Iris pigment epithelial cell (primary cell): ENCODE results near the gene FOXO3.
A peak's percentile ranks its signal among the peaks of the same experiment; 100 is the strongest.

Experiments
- DNase-seq: peaks from one replicate; pipeline ENCODE4 v3.0.0-alpha.2; 2011; ENCODE audit warnings: low read depth

Gene FOXO3

DNA sequence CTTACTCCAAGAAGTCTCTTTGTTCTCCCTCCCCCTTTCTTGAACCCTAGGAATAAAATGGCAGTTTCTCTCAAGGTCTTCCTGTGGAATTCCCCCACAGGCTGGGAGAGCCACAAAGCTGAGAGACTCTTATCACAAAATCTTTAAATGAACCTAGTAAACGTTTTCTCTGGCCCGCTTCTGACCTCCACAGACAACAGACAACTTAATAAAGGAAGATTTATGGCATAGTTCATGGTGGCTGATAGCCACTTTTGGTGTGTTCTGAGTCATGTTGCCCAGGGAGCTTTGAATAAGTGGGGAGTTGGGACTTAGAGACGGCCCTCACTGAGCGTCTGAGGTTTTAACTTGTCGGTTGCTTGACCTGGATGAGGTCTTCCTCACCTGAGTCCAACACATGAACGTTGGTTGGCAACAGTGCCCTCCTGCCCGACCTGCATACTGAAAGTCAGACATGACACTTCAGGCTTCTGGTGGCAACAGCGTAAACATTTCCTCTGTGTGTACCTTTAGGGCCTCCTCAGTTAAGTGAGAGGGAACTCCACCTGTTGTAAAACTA is 124.1 kb downstream of the FOXO3 start:
- peak; percentile 71 for DNase-seq

DNA sequence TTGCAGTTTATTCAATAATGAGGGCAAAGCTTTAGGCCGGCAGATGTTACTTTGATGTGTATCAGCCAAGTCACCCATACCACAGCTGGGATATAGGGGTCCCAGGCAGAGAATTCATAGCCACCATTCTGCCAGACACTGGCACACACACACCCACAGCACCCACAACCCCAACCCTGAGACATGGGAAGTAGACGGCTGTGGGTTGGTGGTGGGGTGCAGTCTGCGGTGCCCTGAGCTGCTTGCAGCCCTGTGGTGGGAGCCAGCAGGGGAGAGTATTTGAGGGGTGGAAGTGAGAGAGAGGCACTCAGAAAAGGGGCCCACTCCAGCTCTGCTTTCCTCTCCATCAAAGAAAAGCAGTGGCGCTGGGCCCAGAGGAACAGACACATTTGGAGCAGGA is 125.3 kb downstream of the FOXO3 start:
- DNase-seq = no peak

DNA sequence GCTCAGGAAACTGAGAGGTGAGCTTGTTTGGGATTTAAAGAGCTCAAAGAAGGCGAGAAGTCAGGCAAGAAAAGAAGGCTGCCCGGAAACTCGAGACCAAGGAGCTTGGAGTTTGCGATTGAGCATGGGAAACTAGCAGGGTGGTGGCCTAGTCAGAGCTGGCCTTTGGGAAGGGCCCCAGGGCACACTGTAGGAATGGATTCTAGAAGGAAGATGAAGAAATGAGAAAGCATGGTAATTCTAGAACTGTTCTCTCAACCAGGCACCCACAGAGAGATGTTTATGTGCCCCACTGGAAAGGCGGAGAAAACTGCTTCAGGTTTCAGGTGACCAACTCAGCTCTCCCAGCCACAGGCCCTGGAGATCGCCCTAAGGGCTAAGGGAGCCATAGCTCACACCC is 126.2 kb downstream of the FOXO3 start:
- no peak for DNase-seq

DNA sequence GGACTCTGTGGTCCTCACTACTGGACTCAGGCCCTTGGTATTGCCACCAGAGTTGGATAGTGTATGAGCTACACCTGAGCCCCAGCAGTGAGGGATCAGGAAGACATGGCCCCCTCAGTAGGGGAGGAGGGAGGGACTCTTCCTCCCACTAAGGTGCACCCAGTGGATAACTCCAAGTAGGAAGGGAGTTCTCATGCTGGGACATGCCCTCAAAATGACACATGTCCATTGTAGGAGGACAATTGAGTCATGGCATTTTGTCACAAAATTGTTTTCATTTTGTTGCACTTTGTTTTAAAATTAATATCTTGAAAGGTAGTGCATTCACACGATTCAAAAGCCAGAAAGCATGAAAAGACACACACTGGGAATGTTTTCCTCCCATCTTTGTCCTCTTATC is 127.2 kb downstream of the FOXO3 start:
- DNase-seq = no peak

DNA sequence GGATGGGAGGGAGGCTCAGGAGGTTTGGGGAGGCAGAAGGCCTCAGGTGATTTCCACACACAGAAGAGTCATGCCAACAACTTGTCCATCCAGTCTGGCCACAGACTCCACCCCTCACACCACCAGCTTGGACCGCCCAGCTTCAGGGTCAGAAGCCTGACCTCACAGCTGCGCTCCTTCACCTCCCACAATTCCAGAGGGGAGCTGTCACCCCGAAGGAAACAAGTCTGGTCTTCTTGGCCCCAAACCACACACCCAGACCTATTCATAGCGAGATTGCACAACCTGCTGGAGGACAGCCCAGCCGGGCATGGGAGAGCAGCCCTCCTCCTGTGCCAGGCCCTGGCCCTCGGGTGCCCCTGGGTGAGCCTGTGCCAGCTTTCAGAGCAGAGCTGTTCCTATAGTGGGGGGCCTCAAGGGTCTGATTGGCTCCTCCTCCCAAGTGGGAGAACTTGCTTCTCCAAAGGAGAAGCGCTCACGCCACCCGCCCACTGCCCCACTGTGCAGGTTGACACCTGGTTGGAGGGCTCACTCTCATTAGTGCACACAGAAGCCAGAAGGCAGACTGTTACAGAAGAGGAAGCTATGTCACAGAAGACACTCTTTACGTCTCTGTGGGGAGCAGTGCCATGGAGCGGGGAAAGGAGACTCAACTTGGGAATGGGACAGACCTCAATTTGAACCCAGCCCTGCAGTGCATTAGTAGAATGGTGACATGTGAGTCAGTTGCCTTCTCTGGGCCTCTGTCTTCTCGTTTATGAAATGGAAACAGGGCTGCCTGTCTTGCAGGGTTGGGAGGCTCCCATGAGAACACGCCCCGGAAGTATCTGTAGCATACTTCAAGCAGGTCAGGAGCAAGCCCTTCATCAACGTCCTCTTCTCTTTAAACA is 128.8 kb downstream of the FOXO3 start:
- DNase-seq = peak; percentile 94

DNA sequence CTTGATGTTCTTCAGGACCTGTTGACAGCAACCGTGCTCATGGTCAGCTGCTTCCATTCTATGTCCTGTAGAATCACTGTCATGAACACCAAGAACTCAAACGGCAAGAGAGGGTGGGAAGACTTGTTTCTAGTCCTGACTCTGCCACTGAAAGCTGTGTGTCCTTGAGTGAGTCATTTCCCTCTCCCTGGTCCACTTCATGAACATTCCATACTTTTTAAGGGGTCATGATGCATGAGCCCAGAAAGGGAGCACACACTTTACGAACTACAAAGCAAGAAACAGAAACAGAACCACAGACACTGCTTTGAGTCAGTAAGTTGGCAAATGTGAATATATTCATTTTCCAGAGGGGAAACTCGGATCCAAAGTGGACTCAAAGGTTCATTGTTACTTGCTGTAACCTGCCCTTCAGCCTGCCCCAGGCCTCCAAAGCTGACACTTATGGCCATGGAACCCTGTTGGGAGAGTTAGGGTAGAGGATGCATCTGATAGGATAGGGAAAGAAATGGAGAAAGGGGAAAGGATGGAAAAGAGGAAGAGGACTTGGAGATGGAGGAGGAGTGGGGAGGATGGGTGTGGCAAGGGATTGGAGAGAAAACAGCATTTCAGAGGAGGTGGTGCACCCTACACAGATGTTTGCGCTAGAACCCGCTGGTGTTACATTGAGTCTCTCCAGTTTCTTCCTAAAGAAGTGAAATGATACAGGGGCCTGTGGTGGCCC is 129.8 kb downstream of the FOXO3 start:
- peak; percentile 74 for DNase-seq

DNA sequence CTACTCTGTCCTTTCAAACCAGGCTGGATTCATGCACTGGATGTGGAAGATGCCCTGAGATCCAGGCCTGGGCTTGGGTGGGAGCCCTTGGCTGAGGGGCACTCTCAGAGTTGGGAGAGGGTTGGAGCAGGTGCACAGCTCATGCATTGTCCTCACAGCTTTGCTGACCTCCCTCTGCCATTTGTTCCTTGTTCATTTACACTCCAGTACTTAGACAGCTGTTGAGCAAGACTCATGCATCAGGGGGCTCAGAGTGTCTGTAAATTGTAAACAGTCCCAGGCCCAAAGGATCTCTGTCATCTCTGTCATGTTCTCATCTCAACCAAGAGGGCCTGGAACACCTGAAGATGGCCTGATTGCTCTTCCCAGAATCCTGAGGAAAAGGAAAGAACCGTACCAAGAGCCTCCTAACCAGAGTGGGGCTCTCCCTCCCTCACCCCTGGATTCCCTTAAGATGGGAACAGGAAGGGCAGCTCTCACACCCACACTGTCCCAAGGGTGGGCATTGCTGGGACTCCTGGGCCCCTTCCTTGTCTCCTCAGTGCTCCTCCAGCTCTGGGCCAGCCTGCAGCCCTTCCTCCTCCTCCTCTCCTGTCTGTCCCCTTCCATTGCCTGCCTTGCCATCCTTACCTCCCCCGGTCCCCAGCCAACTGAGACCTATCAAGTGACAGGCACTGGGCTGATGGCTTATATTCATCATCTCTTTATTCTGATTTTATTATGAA is 132.9 kb downstream of the FOXO3 start:
- DNase-seq = no peak

DNA sequence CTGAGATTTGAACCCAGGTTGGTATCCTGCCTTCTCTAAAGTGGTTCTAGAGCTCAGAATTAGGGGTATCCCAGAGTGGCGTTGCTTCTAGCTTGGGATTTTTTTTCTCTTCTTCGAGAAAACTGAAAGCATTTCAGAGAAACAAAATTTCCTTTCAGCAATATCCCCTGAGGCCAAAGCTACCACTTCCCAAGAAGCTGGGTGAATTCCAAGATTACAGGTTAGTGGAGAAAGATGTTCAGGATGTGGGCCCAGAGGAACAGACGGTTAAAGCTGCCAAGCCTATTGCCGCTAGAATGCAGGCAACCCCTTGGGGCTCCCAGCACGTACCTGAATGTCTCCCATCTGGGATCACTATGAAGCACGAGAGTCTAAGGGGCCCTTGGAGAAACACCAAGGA is 134.1 kb downstream of the FOXO3 start:
- no peak for DNase-seq

DNA sequence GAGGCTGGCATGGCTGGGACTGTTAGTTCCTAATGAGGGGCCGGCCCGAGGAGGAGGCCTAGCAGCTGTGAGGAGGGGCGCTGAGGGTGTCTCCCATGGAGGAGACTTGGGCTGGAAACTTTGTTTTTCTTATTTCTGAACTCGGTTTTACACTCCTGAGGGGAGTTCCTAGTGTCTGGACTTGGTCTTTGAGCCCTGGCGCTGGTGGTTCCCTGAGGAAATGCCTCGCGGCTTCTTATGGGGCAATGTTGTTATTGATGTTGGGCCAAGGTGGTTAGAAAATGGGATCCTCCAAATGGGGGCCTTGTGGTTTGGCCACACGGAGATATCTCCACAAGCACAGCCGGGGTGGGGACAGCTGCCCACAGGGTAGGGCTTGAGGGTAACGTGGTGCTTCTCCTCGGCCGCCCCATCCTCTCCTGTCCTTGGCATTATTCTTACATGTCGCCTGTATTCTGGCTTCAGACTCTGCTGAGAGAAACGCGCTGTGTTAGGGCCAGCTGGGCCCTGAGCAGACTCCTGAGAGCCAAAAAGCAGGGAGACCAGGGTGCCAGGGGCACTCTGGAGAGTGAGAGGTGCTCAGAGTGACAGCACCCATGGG is 136.9 kb downstream of the FOXO3 start:
- no peak for DNase-seq

DNA sequence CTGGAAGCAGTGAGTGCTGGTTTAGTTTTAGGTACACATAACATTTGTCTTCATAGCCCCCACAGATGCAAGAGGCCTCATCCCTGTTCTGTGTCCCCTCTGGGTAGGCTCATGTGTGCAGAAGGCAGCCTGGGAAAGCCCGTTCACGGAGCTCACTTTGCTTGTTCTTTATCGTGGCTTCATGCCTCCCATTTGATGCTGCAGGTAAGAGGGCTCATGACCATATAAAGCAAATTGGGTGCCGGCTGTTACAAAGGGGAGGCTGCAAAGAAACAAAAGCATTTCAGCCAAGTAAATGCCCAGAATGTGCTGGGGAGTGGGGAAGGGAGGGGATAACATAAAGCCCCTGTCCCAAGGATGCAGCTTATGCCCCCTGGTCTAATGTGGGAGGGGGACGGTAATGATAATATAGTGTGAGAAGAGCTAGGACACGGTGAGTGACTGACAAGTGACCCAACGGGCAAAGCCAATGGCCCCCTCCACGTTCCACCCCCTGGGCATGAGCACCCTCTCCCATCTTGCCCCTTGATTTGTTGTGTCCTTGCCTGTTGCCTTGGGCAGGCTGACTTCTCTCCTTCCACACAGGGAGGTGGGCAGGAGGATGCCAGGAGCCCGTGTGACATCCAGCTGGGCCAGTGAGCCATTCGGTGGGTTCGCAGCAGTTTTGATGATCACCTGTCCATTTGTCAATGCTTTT is 138.0 kb downstream of the FOXO3 start:
- DNase-seq = no peak

DNA sequence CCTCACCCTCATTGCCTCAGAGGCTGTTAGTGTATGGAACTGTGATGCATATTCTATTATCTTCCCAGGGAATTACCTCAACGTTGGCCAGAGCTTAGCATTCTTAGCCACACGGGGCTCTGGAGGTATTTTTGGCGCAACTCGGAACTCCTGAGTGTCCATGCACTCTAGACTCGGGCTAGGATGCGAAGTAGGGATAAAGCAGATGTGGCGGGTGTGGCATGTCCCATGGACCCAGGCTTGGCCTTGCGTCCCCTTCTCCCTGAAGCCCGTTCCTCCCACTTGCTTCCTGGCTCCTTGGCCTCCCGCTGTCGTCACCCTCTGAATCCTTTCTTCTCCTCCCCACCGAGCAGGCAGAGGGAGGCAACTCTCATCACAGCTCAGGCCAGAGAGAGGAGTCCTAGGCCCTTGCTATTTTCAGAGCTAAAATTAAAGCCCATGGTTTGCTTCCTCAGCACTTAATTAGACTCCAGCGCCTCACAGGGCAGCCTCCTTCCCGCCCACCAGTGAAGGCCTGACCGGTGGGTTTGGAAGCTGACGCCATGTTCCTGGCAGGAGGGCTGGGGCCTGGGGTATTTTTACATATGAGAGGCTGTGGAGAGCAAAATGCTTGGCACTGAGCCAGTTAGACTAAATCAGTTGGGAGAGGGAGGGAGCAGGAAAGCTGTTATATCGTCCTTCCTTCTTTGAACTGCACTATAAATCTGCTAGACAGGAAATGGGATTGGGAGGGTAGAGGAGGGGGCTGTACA is 138.7 kb downstream of the FOXO3 start:
- no peak for DNase-seq

DNA sequence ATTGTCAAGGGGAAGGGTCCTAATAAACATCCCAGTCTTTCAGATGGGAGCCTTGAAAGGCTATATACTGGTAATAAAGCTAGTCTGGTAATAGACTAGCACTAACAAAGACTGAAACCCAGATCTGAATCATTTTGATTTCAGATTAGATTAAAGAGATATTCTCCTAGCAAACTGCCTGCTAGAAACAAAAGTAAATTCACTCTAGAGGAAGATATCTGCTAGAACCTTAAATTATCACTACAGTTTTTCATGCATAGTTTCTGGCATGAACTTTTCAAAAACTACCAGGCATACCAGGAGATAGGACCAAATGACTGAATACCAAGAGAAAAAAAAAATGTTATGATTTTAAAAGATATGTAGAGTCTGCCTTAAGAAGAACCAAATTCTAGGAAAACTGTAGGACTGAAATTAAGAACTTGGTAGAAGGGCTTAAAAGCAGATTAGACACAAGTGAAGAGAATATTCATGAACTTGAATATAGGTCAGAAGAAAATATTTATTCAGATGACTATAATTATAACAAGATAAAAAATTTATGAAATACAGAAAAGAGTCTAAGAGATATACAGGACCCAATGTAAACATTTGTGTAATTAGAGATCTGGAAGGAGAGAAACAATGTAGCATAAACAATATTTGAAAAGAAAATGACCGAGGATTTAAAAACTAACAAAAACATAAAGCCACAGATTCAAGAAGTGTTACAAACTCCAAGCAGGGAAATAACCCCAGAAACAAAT is 141.6 kb downstream of the FOXO3 start:
- DNase-seq = no peak

DNA sequence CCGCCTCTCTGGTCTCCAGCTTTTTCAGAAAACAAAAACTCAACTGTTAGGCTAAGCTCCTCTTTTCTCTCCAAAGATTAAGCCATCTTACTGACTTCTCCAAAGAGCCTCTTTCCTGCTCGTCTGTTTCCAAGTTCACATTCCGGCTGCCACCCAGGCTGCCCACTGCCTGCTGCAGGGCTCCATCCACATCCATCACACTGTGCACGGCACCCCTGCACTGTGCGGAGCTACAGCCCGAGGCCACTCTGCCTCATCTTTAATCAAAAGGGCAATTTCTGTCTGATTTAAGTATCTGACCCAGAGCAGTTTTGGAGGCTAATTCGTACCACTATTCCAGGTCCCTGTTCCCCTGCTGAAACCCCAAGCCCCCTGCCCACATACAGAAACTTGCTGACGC is 145.9 kb downstream of the FOXO3 start:
- DNase-seq = no peak

DNA sequence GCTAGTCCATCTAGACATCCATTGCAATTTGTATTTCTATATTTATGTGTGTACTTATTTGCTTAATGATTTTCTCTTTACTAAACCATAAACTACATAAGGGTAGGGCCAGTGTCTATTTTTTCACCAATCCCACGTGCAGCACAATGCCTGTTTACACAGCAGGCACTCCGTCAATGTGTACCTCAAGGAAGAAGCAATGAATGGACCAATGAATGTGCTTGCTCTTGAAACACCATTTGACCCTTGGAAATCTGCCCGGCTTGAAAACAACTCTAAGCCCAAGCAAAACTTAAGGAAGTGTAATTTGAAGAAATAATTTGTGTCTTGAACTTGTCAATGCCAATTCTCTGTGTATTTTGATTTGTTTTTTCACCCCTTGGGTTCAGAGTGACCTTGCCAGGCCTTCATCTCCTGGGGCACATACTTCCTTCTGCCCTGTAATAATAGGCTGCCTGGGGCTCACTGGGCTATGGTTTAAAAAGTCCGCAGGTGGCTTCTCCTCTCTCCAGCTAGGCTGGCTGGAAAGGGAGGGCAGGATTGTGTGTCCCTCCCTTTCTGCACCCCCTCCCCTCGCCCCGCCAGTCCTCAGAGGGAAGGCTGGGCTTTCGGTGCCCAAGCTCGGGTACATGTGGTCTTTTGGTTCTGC is 146.7 kb downstream of the FOXO3 start:
- DNase-seq = peak; percentile 82

DNA sequence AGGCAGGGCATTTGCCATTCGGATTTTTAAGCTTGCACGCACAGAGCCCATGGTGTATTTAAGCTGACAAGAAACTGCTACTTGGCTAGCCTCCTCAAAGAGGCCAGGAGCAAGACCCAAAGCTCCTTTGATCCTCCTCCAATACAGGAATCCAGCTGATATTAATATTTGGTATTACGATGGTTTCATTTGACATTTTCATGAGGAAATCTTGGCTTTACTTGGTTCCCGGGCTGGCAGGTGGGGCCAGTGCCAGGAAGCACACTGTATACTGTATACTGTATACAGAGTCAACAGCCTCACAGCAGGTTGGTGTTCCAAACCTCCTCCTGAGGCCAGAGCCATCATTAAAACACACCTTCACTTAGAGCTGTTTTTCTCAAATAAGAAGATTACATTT is 149.3 kb downstream of the FOXO3 start:
- no peak for DNase-seq

DNA sequence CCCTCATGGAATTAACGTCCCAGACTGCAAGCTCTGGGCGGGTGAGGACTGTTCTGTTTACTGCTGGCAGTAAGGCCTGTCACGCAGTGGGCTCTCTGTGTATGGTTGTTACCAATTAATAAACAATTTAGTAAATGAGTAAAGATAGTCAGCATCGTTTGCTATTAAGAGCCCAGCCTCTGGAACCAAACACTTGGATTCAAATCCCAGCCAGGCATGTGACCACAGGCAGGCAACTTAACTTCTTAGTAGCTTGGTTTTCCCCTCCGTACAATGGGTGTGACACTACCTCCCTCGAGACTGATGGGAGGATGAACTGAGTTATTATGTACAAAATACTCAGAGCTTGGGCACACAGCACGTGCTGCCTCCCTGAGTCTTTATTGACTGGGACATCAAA is 149.8 kb downstream of the FOXO3 start:
- DNase-seq = no peak

DNA sequence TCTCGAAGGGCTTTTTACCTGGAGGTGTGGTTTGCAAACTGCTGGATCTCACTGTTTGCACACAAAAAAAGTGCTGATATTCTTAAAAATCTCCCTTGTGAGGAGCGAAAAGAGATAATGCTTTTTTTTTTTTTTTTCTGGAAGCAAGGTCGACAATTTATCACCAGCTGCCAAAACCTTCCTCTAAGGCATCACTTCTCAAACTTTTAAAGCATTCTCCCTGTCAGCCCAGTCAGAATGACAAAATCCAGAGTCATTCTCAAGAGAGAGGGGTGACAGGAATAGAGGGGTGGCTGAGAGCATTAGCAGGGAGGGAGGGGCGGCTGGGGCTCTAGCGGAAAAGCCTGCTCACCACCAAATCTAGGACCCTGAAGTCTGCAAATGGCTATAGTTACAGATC is 150.4 kb downstream of the FOXO3 start:
- no peak for DNase-seq

DNA sequence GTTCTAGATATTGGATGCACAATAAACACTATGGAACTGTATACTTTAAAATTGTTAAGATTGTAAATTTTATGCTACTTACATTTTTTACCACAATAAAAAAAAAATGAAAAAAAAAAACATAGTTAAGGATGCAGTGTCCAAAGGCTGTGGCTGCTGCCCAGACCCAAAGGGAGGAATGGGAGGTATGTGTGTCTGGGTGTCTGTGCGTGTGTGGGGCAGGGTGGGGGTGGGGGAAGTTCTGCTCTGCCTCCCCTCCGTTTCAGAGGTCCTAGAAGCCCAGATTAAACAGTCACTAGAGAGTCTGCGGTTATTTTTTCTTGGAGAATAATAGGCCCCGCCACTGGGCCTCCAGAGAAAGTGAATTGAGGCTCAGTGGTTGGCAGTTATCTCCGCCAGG is 151.1 kb downstream of the FOXO3 start:
- DNase-seq = no peak

DNA sequence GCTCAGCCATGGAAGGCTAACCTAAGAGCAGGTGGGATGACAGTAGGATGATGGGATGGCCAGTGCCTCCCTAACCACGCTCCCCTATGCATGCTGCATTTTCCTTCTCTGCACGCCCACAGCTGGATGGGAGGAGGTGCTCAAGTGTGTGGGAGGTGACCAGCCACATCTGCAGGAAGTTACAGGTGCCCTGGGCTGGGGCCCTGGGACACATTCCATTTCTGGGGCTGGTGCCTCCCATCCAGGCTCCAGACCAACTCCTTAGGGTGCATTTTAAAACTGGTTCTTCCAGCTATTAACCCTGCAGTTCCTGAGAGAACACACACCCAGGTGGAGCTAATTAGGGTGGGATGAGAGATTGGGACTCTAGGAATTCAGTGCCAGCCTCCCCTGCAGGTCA is 152.2 kb downstream of the FOXO3 start:
- no peak for DNase-seq
